H54 (cell line): Measurements from ENCODE around the gene CA4.
A peak's percentile ranks its signal among the peaks of the same experiment; 100 is the strongest.
"Not testable (repeated sequence)": the region's sequence is repeated elsewhere in the genome, so short reads cannot be mapped to it uniquely, and the experiment has no call there.

Experiments used
- DNase-seq: peaks from one replicate; pipeline ENCODE4 v3.0.0; 2011; ENCODE audit warnings: low spot score, mixed read lengths; ENCODE audit not compliant: insufficient read length
- FAIRE-seq: peaks from 3 replicates; lab custom pipeline; 2011; peaks lifted over from hg19 to GRCh38; lab: Jason Lieb, UNC
- POLR2A ChIP-seq: IDR thresholded peaks from 2 replicates; pipeline ENCODE4 v1.6.1; 2011; ENCODE audit warnings: low read depth, mild to moderate bottlenecking, low read length

The CA4 gene

DNA sequence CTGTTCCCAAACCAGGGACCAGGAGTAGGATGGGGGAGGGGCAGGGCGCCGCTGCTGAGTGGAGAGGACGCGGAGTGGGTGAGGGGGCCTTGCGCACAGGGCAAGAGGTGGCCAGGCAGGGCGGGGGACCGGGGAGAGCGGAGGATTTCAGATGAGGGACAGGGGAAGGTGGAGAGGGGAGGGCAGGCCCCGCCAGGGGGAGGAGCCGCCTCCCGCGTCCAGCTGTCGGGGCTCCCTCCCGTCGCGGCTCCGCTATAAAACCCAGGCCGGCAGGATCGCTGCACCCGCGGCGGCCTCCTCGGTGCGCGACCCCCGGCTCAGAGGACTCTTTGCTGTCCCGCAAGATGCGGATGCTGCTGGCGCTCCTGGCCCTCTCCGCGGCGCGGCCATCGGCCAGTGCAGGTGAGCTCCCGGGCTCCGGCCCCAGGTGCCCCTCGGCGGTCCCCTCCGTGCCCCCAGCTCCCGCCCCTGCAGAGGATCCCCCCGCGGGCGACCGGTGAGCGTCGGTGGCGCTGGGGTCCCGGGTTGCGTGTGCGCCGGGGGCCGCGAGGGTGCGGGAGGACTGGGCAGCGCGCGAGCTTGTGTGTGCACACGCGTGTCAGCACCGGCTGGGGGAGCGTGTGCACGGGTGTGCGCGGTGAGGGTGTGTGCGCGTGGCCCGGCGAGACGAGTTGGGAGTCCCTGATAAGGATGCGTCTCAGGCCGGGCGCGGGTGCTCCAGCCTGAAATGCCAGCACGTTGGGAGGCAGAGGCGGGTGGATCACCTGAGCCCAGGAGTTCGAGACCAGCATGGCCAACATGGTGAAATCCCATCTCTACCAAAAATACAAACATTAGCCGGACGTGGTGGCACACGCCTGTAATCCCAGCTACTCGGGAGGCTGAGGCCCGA, at the start of gene CA4:
CA4 (plus strand) TSS at position 283 of the 892 bp plus-strand sequence; CDS start at position 345, 62 bp downstream.
- DNase-seq (no peak), FAIRE-seq (no peak)
- no peak for TF ChIP-seq POLR2A

GRCh38 chr17:60100577-60100976, 49.2 kb upstream of the CA4 start:
- not testable (repeated sequence) for DNase-seq
- FAIRE-seq = peak; percentile 95

GRCh38 chr17:60102015-60102631, 47.6 kb upstream of the CA4 start:
- FAIRE-seq = peak; percentile 69
- not testable (repeated sequence) for DNase-seq

DNA sequence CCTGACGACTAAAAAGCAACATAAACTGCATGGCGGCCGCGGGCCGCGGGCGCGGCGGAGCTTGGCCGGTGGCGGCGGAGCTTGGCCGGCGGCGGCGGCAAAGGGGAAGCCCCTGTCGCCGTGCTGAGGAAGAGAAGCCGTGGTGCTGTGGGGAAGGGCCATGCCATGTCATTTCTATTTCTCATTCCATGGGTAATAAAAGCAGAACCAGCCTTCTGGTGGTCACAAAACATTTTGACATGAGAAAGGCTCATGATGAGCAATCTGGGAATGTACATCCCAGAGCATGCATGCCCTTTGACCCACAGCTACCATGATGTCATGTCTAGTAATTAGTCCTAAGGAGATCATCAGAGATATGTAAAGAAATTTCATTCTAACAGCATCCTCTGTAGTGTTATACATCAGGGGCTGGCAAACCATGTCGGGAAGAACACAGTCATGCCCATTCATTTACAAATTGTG, 47.1 kb upstream of the CA4 start:
- FAIRE-seq (no peak), DNase-seq (no peak)

GRCh38 chr17:60103957-60104356, 45.8 kb upstream of the CA4 start:
- TF ChIP-seq POLR2A = no peak
- FAIRE-seq (no peak), DNase-seq (no peak)

More for the DNA sequence above, 47.1 kb upstream of the CA4 start:
- no peak for TF ChIP-seq POLR2A

- FAIRE-seq (peak; percentile 78), DNase-seq (peak; percentile 83)
- TF ChIP-seq POLR2A = no peak
These were observed 43.3 kb upstream of the CA4 start for GRCh38 chr17:60106340-60107059.

- no peak for TF ChIP-seq POLR2A
- DNase-seq = no peak
- no peak for FAIRE-seq
These were observed 42.1 kb upstream of the CA4 start for GRCh38 chr17:60107526-60108257.

DNA sequence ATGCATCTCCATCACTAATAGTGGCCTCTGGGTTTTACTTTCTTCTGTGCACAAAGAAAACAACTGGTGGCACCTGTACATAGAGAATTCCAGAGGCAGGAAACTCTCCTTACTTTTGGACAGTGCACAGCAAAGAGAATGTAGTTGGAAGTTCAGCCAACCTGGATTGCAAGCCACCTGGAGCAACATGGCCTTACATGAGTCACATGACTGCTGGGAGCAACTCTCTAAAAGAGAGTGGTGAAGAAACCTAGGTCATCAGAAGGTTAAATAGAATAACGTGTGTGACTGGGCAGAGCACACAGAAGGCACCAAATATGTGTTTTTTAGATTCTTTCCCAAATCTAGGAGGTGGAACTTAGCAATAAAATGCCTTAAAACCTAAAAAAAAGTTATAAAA, 41.5 kb upstream of the CA4 start:
- DNase-seq, FAIRE-seq: not testable (repeated sequence)

- no peak for DNase-seq
- TF ChIP-seq POLR2A = no peak
- FAIRE-seq = no peak
These were observed 41.1 kb upstream of the CA4 start for GRCh38 chr17:60108712-60109111.

- DNase-seq = no peak
- TF ChIP-seq POLR2A = no peak
- FAIRE-seq = no peak
These were observed 40.6 kb upstream of the CA4 start for GRCh38 chr17:60109161-60109560.

GRCh38 chr17:60110586-60110985, 39.2 kb upstream of the CA4 start:
- no peak for DNase-seq
- no peak for TF ChIP-seq POLR2A
- no peak for FAIRE-seq

DNA sequence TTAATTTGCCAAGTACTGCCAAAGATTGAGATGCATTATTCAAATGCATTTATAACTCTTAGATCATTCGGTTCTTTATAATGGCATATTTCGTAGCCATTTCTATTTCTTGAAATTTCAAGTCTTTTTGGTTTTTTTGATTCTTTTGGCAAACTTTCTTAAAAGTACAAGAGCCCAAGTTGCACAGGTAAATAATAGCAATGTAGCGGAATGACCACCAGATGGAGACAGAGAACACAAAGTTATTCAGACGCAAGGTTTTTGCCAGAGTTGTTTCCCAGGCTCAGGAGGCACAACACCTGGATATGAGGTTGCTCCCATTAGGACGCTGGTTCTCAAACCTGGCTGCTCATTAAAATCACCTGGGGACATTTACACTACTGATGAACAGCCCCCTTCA, 38.1 kb upstream of the CA4 start:
- peak; percentile 69 for FAIRE-seq
- not testable (repeated sequence) for DNase-seq

DNA sequence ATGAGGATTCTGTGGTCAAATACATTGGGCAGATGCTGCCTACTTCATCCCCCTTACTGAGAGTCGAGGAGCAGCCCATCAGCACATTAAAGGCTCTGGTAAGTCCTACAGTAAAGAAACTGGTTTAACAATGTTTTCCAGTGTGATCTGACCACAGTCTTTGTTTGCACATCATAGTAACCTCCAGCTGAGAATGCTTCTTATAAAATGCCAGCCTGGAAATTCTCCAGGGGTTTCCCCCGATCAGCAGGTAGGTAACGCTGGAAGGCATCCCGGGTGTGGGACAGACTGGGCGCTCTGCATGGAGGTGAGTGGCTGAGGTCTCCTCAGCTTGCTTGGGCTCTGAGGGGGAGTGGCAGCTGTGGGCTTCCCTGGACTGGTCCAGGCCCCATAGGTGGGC, 34.4 kb upstream of the CA4 start:
- not testable (repeated sequence) for DNase-seq, FAIRE-seq

DNA sequence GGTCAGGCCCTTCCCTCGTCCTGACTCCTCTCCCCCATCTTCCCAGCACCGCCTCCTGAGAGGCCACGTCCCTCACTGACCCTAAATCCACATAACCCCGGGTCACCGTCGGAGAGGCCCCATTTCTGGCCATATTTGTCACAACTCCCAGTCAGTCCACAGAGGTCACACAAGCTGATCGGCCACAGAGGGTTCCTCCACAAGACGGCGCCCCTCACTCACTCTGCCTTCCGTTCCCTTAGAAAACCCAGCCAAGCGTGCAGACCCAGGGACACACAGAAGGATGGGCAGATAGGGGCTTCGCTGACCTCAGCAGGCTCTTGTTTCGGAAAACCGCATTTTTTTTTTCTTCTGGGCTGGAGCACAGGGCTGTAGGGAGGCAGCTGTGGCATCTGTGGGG, 33.6 kb upstream of the CA4 start:
- DNase-seq, FAIRE-seq: not testable (repeated sequence)

GRCh38 chr17:60119162-60119561, 30.6 kb upstream of the CA4 start:
- not testable (repeated sequence) for DNase-seq, FAIRE-seq

DNA sequence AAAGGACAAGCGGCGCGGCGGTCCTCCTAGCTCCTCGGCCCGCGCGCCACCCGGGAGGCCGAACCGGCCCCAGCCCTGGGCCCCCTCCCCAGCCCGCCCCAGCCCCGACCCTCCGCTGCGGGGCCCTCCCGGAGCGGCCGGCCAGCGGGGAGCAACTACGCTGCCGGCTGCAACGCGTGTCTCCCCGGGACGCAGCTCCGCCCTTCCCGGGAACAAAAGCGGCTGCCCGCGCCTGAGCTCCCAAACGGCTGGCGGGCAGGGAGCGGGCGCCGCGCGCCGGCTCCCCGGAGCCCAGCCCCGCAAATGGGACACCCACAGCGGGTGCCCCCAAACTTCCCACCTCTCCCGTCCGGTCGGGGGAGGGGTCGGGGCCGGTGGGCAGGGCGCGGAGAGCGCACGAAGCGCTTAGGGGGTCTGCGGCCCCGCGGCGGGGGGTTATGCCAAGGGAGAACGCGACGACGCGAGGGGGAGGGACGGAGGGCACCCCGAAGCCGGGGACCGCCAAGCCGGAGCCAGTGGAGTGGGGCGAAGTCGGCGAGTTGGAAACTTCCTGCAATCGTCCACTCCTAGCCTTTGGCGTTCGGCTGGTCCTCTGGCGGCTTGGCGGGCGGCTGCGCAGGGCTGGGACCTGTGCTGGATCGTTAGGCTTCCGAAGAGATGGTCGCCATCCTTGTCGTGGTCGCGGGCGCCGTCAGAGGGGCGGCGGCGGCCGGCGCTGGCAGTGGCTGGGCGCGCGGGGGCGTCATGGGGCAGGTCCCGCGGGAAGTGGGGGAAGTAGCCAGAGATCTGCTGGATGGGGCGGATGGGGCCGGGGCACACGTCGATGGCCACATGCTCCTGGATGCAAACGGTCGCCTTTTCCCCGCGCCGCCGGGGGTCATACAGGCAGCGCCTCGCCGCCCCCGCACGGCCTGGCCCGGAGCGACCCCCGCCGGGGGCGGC, 29.7 kb upstream of the CA4 start:
- not testable (repeated sequence) for FAIRE-seq, DNase-seq
